CD1c-positive myeloid dendritic cell (primary cell): ENCODE results near the gene CPOX.

Experiments
- DNase-seq: peaks from one replicate; pipeline ENCODE4 v3.0.0-alpha.2; 2016; ENCODE audit errors: extremely low spot score

Gene CPOX

GRCh38 chr3:98596087-98596486 lies 2.7 kb upstream of the CPOX start:
- DNase-seq: no peak

- DNase-seq: no peak
Observed at GRCh38 chr3:98594628-98595324, 1.4 kb upstream of the CPOX start.

GRCh38 chr3:98592345-98592935 lies 971 bp downstream of the CPOX start:
- DNase-seq: no peak

GRCh38 chr3:98589331-98590036 lies 3.9 kb downstream of the CPOX start:
- DNase-seq: no peak

- no peak for DNase-seq
Observed at GRCh38 chr3:98588065-98588464, 5.3 kb downstream of the CPOX start.

- peak; percentile 54 for DNase-seq
Observed at GRCh38 chr3:98587654-98588053, 5.8 kb downstream of the CPOX start.

- no peak for DNase-seq
Observed at GRCh38 chr3:98584547-98584946, 8.9 kb downstream of the CPOX start.

GRCh38 chr3:98583766-98584165 lies 9.6 kb downstream of the CPOX start:
- DNase-seq: no peak

- DNase-seq: no peak
Observed at GRCh38 chr3:98582042-98582441, 11.4 kb downstream of the CPOX start.

GRCh38 chr3:98581474-98581873 lies 11.9 kb downstream of the CPOX start:
- no peak for DNase-seq

- DNase-seq: no peak
Observed at GRCh38 chr3:98580401-98581386, 12.7 kb downstream of the CPOX start.

GRCh38 chr3:98577178-98577895 lies 16.1 kb downstream of the CPOX start:
- no peak for DNase-seq

GRCh38 chr3:98574132-98574531 lies 19.3 kb downstream of the CPOX start:
- no peak for DNase-seq

GRCh38 chr3:98573181-98573728 lies 20.2 kb downstream of the CPOX start:
- DNase-seq: peak; percentile 23

- no peak for DNase-seq
Observed at GRCh38 chr3:98568402-98568801, 25.0 kb downstream of the CPOX start.

GRCh38 chr3:98567666-98568270 lies 25.6 kb downstream of the CPOX start:
- no peak for DNase-seq

- DNase-seq: no peak
Observed at GRCh38 chr3:98565843-98566242, 27.6 kb downstream of the CPOX start.

GRCh38 chr3:98565237-98565643 lies 28.2 kb downstream of the CPOX start:
- no peak for DNase-seq

GRCh38 chr3:98564282-98565005 lies 29.0 kb downstream of the CPOX start:
- no peak for DNase-seq
